ENCODE measurements around the gene CFAP74. TPM values are rescaled to one million over a fixed set of nuclear protein-coding genes. Genes with fewer than 3 reads are reported as not detected.

Gene CFAP74
- total and polyA plus RNA-seq, 2 of the 4 experiments (the other 2 are of a cell fraction): not detected

DNA sequence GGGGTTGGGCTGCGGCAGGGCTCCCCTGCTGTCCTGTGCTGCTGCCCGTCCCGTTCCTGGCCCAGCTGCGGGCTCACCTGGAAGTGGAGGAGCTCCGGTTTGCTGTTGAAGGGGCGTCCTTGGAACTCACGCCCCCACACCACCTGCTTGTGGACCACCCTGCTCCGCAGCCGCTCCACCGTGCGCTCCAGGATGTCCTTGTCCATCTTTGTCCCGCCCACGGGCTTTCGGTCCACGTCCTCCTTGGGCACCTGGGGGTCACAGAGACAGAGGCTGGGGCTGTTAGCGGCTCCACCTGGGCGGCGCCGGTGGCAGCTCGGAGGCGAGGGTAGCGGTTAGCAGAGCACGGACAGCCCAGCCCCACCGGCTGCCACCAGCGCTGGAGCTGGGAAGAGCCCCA lies 38.8 kb downstream of the CFAP74 start:
- intact Hi-C loops (cut with micrococcal nuclease): loop anchor here (5.0 kb wide), 1 partner anchor 82 kb away; no protein-coding TSS in a partner anchor
- 88% methylated on average over 16 of the region's 25 CpGs; no CpG with 5 or more reads in 1 of the 2 experiments for WGBS, 2 experiments (ENCODE audit: extremely low coverage in 2 of 2, insufficient read length in 1 of 2)
- BruUV-seq (replicated peaks): no TSS peak

More for the DNA sequence above, 38.8 kb downstream of the CFAP74 start:
- Histone ChIP-seq H3K79me1 (ENCODE audit: low read depth in 1 of 2, low read length in 2 of 2) (no peaks in the 10 kb centered on the region), H3K4me3 (ENCODE audit: insufficient read depth, low read depth, low read length) (no peak overlapping the region), H3K27ac (ENCODE audit: insufficient read depth, low read length) (no peak overlapping the region), H4K8ac (ENCODE audit: low read depth in 2 of 2, low read length in 2 of 2) (no peak overlapping the region), H3K23ac (ENCODE audit: low read depth, low read length) (no peak overlapping the region), H2BK15ac (ENCODE audit: low read depth, low read length) (no peak overlapping the region), H3K4me2 (ENCODE audit: low read depth, low read length) (no peak overlapping the region), H3K18ac (ENCODE audit: low read depth, low read length) (no peak overlapping the region), H2BK5ac (ENCODE audit: low read depth, low read length, poor library complexity, severe bottlenecking) (no peak overlapping the region), H3K4me1 (ENCODE audit: control insufficient read depth, insufficient read depth, low read length) (peaks cover under 1% of the 10 kb centered on the region; the same call in 1 of the 2 replicates), H3K14ac (replicated peaks; ENCODE audit: low read depth, low read length) (no peak overlapping the region), H3K9me1 (ENCODE audit: insufficient read depth, low read length) (no peaks in the 10 kb centered on the region), H3K9ac (ENCODE audit: low read depth, low read length) (no peak overlapping the region), H3K36me3 (ENCODE audit: control insufficient read depth, insufficient read depth, low read length) (no peaks in the 10 kb centered on the region), H4K5ac (ENCODE audit: low read depth, low read length) (no peak overlapping the region), H4K91ac (ENCODE audit: insufficient read depth, low read depth, low read length) (no peak overlapping the region), H3K56ac (ENCODE audit: extremely low read depth, insufficient read depth, low read length) (no peak overlapping the region), H2BK20ac (ENCODE audit: low read depth, low read length) (no peak overlapping the region), H2BK120ac (ENCODE audit: low read depth, low read length) (no peak overlapping the region), H2AK9ac (replicated peaks; ENCODE audit: low read depth, low read length, poor library complexity) (no peak overlapping the region), H3K27me3 (ENCODE audit: control insufficient read depth, insufficient read depth, low read length) (peaks cover 35% of the 10 kb centered on the region), H3K9me3 (ENCODE audit: control insufficient read depth, insufficient read depth, low read length) (no peaks in the 10 kb centered on the region), H2AK5ac (ENCODE audit: low read depth, low read length) (no peak overlapping the region), H4K20me1 (ENCODE audit: insufficient read depth, low read length) (no peaks in the 10 kb centered on the region), H2AFZ (replicated peaks; ENCODE audit: low read length, poor library complexity) (no peak overlapping the region), H3K4ac (ENCODE audit: low read depth, low read length) (no peak overlapping the region)
- dilution Hi-C loops (cut with HindIII; ENCODE audit: low sequenced_read_pairs, unreplicated experiment) (no loop called here), in situ Hi-C loops (cut with MboI; ENCODE audit: low sequenced_read_pairs) (loop anchor here (10.0 to 25.0 kb wide), 2 partner anchors 190 to 397 kb away; no protein-coding TSS in a partner anchor)
- no peak for DNase-seq
- ChIA-PET CTCF (no interaction called here), POLR2A (ENCODE audit: unreplicated experiment) (no interaction called here)
- no peak for ATAC-seq (ENCODE audit: low read depth)
- TF ChIP-seq, protein P1, sequence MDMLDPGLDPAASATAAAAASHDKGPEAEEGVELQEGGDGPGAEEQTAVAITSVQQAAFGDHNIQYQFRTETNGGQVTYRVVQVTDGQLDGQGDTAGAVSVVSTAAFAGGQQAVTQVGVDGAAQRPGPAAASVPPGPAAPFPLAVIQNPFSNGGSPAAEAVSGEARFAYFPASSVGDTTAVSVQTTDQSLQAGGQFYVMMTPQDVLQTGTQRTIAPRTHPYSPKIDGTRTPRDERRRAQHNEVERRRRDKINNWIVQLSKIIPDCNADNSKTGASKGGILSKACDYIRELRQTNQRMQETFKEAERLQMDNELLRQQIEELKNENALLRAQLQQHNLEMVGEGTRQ (IDR thresholded peaks at IDR 0.05; ENCODE audit: low read depth, low read length): no peak
- TF ChIP-seq, protein P2, sequence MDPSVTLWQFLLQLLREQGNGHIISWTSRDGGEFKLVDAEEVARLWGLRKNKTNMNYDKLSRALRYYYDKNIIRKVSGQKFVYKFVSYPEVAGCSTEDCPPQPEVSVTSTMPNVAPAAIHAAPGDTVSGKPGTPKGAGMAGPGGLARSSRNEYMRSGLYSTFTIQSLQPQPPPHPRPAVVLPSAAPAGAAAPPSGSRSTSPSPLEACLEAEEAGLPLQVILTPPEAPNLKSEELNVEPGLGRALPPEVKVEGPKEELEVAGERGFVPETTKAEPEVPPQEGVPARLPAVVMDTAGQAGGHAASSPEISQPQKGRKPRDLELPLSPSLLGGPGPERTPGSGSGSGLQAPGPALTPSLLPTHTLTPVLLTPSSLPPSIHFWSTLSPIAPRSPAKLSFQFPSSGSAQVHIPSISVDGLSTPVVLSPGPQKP (IDR thresholded peaks at IDR 0.05; ENCODE audit: borderline replicate concordance, low read depth, low read length): no peak
- no peak for TF ChIP-seq RFX5 (IDR thresholded peaks at IDR 0.05; ENCODE audit: low read depth, low read length)
- TF ChIP-seq MAFK (IDR thresholded peaks at IDR 0.05; ENCODE audit: low read depth, low read length): no peak
